ENCODE results near the gene UPB1.

DNA sequence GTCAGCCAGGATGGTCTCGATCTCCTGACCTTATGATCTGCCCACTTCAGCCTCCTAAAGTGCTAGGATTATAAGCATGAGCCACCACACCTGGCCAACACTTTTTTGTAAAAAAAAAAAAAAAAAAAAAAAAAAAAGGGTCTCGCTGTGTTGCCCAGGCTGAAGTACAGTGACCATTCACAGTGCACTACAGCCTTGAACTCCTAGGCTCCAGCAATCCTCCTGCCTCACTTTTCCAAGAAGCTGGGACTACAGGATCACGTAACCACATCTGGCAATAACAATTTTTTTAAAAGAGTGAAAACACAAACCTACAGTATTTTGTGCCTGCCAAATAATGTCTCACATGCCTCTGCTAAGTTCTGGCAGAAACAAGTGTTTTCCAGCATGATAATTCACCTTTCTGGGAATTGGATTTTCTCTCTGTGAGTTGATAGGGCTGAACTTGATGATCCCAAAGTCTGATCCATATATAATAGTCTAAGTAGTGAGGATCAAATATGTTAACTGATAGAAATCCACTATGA, 37.2 kb upstream of the UPB1 start:
- TF ChIP-seq, protein P1, sequence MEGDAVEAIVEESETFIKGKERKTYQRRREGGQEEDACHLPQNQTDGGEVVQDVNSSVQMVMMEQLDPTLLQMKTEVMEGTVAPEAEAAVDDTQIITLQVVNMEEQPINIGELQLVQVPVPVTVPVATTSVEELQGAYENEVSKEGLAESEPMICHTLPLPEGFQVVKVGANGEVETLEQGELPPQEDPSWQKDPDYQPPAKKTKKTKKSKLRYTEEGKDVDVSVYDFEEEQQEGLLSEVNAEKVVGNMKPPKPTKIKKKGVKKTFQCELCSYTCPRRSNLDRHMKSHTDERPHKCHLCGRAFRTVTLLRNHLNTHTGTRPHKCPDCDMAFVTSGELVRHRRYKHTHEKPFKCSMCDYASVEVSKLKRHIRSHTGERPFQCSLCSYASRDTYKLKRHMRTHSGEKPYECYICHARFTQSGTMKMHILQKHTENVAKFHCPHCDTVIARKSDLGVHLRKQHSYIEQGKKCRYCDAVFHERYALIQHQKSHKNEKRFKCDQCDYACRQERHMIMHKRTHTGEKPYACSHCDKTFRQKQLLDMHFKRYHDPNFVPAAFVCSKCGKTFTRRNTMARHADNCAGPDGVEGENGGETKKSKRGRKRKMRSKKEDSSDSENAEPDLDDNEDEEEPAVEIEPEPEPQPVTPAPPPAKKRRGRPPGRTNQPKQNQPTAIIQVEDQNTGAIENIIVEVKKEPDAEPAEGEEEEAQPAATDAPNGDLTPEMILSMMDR (conservative IDR thresholded peaks at IDR 0.05; ENCODE audit: low read depth in 2 of 2), result no peak
- TF ChIP-seq EZH2 (IDR thresholded peaks at IDR 0.05; ENCODE audit: low read depth, unreplicated experiment) (no peak), JUNB (IDR thresholded peaks at IDR 0.05; ENCODE audit: unreplicated experiment) (no peak), POLR2AphosphoS5 (IDR thresholded peaks at IDR 0.05; ENCODE audit: low read depth) (no peak), CREB1 (CRISPR knock-in tag; IDR thresholded peaks at IDR 0.05; ENCODE audit: low read depth) (no peak), EZH2phosphoT487 (IDR thresholded peaks at IDR 0.05; ENCODE audit: unreplicated experiment) (no peak)
- TF ChIP-seq, protein P2, sequence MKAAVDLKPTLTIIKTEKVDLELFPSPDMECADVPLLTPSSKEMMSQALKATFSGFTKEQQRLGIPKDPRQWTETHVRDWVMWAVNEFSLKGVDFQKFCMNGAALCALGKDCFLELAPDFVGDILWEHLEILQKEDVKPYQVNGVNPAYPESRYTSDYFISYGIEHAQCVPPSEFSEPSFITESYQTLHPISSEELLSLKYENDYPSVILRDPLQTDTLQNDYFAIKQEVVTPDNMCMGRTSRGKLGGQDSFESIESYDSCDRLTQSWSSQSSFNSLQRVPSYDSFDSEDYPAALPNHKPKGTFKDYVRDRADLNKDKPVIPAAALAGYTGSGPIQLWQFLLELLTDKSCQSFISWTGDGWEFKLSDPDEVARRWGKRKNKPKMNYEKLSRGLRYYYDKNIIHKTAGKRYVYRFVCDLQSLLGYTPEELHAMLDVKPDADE (IDR thresholded peaks at IDR 0.05), result no peak
- TF ChIP-seq, protein P3, sequence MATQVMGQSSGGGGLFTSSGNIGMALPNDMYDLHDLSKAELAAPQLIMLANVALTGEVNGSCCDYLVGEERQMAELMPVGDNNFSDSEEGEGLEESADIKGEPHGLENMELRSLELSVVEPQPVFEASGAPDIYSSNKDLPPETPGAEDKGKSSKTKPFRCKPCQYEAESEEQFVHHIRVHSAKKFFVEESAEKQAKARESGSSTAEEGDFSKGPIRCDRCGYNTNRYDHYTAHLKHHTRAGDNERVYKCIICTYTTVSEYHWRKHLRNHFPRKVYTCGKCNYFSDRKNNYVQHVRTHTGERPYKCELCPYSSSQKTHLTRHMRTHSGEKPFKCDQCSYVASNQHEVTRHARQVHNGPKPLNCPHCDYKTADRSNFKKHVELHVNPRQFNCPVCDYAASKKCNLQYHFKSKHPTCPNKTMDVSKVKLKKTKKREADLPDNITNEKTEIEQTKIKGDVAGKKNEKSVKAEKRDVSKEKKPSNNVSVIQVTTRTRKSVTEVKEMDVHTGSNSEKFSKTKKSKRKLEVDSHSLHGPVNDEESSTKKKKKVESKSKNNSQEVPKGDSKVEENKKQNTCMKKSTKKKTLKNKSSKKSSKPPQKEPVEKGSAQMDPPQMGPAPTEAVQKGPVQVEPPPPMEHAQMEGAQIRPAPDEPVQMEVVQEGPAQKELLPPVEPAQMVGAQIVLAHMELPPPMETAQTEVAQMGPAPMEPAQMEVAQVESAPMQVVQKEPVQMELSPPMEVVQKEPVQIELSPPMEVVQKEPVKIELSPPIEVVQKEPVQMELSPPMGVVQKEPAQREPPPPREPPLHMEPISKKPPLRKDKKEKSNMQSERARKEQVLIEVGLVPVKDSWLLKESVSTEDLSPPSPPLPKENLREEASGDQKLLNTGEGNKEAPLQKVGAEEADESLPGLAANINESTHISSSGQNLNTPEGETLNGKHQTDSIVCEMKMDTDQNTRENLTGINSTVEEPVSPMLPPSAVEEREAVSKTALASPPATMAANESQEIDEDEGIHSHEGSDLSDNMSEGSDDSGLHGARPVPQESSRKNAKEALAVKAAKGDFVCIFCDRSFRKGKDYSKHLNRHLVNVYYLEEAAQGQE (IDR thresholded peaks at IDR 0.05; ENCODE audit: unreplicated experiment), result no peak
